GM12873 (cell line): ENCODE results near the gene PARD6A.

Source experiments
- CTCF ChIP-seq: IDR thresholded peaks from 2 replicates; pipeline ENCODE4 v1.5.1; 2012; ENCODE audit warnings: low read depth, mild to moderate bottlenecking, moderate library complexity, low read length, control low read depth; ENCODE audit not compliant: insufficient read depth; ENCODE audit errors: missing control alignments

Gene PARD6A

DNA sequence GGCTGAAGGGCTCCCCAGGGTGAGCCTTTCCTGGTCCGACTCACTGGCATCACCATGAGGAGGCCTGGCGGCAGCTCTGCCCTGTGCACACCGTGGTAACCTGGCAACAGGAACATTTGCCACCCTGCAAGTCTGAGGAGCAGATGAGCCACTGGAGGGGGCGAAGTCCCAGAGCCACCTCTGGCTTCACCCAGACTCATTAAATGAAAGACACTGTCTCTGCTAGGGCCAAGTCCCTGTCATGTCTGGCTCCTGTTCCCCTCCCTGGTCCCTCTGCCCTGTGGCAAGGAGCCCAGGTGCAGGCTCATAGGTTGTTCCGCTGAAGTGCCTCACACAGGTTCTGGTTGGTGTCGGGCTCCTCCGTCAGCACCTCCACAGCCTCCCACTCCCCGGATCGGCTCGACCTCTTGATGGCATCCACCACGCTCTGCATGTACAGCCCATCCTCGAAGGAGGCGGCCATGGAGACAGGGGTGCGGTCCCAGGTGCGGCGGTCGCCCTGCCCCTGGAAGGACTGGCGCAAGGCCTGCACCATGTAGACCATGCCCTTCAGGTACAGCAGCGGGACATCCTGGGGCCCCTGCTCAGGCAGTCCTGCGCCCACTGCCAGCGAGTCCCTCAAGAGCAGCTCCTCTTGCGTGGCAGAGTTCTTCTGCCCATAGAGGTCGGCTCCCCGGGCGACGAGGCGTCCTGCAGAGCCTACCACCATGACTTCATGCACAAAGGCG lies 14.3 kb downstream of the PARD6A start:
- TF ChIP-seq CTCF: no peak

GRCh38 chr16:67675579-67675935 lies 14.8 kb downstream of the PARD6A start:
- no peak for TF ChIP-seq CTCF

DNA sequence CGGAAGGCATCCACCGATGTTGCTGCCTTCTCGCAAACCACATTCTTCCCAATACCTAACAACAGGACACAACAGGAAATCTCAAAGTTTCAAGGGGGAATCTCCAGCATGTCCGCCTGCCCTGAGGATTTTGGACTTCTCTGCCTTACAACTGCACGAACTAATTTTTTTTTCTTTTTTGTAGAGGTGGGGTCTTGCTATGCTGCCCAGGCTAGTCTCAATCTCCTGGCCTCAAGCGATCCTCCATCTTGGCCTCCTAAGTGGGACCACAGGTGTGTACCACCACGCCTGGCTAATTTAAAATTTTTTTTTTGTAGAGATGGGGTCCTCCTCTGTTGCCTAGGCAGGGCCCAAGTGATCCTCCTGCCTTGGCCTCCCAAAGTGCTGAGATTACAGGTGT lies 15.2 kb downstream of the PARD6A start:
- TF ChIP-seq CTCF: no peak

- TF ChIP-seq CTCF: no peak
Measured at GRCh38 chr16:67676516-67676915, 15.8 kb downstream of the PARD6A start.

DNA sequence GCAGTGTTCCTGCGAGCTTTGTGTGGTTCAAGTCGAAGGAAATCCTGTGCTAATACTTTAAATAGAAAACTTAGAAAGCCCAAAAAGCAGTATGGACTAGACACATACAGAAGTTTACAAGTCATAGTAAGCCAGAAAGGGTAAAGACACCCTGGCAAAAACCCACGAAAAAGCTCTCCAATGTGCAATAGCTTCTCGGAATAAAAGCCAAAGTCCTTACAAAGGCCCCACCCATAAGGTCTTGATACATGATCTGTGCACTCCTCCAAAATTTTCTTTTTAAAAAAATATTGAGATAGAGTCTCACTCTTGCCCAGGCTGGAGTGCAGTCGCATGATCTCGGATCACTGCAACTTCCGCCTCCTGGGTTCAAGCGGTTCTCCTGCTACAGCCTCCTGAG lies 16.2 kb downstream of the PARD6A start:
- TF ChIP-seq CTCF: no peak

GRCh38 chr16:67677712-67678111 lies 17.0 kb downstream of the PARD6A start:
- no peak for TF ChIP-seq CTCF

DNA sequence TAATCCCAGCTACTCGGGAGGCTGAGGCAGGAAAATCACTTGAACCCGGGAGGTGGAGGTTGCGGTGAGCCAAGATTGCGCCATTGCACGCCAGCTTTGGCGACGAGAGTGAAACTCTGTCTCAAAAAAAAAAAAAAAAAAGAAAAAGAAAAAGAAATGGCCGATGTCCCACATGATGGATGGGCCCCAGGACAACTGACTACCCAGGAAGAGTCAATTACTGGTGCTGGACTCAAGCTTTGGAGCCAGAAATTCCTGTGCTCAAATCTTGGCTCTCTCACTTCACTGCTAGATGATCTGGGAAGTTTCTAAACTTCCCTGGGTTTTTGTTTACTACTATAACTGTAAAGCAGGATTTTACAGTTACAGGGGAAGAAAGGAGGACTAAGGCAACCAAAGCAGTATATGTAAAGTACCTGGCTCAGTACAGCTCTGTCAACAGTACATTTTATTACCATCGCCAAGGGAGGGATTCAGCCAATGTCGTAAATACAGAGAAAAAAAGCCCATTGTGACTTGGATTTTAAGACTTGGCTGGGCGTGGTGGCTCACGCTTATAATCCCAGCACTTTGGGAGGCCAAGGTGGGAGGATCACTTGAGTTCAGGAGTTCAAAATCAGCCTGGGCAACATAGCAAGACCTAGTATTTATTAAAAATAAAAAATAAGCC lies 17.7 kb downstream of the PARD6A start:
- TF ChIP-seq CTCF: no peak
